ENCODE measurements around the gene SREBF1.

GRCh38 chr17:17806611-17807274 is 30.0 kb downstream of the SREBF1 start:
- TF ChIP-seq, protein P1, sequence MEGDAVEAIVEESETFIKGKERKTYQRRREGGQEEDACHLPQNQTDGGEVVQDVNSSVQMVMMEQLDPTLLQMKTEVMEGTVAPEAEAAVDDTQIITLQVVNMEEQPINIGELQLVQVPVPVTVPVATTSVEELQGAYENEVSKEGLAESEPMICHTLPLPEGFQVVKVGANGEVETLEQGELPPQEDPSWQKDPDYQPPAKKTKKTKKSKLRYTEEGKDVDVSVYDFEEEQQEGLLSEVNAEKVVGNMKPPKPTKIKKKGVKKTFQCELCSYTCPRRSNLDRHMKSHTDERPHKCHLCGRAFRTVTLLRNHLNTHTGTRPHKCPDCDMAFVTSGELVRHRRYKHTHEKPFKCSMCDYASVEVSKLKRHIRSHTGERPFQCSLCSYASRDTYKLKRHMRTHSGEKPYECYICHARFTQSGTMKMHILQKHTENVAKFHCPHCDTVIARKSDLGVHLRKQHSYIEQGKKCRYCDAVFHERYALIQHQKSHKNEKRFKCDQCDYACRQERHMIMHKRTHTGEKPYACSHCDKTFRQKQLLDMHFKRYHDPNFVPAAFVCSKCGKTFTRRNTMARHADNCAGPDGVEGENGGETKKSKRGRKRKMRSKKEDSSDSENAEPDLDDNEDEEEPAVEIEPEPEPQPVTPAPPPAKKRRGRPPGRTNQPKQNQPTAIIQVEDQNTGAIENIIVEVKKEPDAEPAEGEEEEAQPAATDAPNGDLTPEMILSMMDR (IDR thresholded peaks at IDR 0.05): no peak
- TF ChIP-seq POLR2A (IDR thresholded peaks at IDR 0.05): no peak

All from tibial nerve (tissue), 3 donors.